Stimulated activated CD4-positive, alpha-beta T cell treated with anti-CD3 and anti-CD28 coated beads, Interleukin-4, amount 100 ng/mL, for 4 hours (primary cell): ENCODE results near the gene TEDC1.

ENCODE experiments used
- DNase-seq, 2 experiments: peaks; one replicate each; pipeline ENCODE4 v3.0.0-alpha.2; 2020

TEDC1 gene

DNA sequence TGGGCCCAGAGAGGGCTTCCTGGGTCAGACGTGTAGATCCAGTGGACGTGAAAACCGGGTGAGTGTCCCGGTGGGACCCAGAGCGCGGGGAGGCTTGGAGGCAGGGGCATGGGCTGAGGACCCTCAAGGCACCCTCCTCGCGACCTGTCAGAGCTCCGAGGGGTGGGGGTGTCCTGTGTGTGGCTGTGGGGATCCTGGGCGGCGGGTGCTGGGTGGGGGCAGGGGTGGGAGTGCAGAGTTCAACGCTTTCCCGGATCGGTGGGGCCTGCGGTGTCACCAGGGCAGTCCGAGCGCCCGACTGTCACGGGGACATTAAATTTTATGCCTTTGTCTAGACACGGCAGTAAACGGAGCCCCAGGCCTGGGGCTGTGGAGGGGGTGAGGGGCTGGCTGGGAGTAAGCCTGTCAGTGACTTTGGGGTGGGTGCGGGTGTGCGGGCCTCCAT lies 36.4 kb downstream of the TEDC1 start:
- no peak for DNase-seq

DNA sequence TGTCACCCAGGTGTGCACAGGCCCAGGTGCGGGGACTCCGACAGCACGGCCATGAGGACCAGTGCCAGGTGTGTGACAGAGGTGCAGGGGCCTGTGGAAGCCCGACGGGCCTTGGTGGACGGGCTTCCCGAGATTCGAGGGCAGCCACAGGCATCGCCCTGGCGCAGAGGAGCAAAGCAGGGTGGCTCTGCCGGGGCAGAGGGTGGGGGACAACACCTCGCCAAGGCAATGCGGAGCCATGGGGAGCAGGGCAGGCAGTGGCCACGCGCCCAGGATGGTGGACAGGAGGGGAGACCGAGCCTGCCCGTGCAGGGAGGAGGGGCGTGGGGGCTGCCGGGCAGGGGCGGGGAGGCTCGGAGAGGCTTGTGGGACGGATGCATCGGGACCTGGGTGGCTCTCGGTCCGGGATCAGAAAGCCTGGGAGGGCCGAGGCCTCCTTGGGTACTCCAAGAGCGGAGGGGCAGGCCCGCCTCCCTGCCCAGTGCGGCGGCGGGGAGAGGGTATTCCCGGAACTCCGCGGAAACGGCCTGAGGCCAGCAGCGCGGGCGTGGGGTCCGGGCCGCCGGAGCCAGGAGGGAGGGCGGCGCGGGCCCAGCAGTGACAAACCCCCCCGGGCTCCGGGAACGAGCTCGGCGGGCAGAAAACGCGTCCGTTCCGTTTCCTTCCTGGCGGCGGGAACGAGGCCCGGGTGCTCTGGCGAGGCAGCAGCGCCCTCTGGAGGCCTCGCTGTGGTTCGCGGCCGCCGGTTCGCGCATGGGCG lies 37.0 kb downstream of the TEDC1 start:
- DNase-seq, result peak; percentile 74 to 84

DNA sequence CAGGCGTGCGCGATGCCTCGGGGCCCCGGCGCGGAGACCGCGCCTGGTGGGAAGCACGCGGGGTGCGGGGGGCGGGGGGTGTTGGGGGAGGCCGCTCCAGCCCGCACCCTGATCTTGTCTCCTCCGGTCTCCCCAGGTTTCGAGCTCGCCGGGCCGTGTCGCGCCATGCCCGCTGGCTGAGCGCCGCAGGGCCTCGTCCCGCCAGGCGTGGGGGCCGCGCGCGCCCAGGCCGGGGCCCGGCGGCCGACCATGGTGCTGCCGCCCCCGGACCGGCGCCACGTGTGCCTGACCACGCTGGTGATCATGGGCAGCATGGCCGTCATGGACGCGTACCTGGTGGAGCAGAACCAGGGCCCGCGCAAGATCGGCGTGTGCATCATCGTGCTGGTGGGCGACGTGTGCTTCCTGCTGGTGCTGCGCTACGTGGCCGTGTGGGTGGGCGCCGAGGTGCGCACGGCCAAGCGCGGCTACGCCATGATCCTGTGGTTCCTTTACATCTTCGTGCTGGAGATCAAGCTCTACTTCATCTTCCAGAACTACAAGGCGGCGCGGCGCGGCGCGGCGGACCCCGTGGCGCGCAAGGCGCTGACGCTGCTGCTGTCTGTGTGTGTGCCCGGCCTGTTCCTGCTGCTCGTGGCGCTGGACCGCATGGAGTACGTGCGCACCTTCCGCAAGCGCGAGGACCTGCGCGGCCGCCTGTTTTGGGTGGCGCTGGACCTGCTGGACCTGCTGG lies 37.7 kb downstream of the TEDC1 start:
- peak; percentile 63 to 81 for DNase-seq

DNA sequence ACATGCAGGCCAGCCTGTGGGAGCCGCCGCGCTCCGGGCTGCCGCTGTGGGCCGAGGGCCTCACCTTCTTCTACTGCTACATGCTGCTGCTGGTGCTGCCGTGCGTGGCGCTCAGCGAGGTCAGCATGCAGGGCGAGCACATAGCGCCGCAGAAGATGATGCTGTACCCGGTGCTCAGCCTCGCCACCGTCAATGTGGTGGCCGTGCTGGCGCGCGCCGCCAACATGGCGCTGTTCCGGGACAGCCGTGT lies 38.2 kb downstream of the TEDC1 start:
- DNase-seq, result no peak

DNA sequence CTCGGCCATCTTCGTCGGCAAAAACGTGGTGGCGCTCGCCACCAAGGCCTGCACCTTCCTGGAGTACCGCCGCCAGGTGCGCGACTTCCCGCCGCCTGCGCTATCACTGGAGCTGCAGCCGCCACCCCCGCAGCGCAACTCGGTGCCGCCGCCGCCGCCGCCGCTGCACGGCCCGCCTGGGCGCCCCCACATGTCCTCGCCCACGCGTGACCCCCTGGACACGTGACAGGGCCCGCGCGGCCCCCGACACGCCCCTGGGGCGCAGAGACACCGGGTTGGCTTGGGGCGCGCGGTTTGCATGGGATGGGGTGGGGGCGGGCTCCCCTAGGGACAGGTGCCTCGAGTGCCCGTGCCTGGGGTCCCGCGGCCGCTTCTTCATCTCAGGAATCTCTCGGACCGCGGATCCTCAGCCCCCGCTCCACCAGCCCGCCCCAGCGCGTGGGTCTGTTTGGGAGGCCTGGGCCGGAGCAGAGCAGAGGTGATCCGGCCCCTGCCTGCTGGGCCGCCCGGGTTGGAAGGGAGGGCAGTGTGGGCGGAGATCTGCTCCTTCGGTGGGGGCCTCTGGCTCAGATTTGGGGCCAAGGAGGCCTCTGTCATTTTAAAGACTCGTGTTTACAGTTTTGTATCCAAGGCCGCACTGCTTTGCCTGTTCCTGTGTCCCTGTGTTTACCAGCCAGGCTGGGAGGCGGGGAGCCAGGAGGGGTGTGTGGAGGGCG lies 38.7 kb downstream of the TEDC1 start:
- peak; percentile 56 to 69 for DNase-seq

DNA sequence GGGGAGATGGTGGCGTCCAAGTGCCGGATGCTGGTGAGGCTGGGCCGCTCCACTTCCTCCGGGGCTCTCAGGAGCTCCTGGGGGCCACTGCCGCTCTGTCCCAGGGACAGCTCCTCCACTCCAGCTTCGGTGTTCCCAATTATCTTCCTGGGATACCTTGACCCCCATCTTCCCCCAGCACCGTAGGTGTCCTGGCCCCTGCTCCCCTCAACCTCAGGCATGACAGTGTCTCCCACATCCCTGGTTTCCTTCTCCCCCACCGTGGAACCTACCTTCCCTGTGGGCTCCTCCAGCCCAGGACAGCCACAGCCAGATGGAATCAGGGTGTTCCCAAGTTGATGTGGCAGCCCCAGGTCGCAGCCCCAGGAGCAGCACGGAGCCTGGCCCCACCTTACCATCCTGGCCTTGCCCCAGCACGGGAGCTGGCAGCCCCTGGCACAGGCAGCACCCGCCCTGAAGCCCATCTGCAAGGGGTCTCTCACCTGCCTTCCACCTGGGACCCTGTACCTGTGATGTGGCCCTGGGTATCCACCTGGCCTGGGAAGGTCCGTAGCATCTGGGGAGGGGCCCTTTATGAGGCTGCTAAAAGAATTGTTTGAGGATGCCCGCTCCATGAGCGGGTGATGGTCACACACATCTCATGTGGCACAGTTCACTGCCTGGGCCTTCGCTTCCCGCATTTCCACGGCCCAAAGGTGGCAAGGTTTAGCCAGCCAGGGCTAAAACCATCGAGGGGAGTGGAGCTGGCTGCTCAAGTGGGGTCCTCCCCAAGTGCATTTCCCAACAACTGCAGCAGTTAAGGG lies 39.4 kb downstream of the TEDC1 start:
- no peak for DNase-seq

DNA sequence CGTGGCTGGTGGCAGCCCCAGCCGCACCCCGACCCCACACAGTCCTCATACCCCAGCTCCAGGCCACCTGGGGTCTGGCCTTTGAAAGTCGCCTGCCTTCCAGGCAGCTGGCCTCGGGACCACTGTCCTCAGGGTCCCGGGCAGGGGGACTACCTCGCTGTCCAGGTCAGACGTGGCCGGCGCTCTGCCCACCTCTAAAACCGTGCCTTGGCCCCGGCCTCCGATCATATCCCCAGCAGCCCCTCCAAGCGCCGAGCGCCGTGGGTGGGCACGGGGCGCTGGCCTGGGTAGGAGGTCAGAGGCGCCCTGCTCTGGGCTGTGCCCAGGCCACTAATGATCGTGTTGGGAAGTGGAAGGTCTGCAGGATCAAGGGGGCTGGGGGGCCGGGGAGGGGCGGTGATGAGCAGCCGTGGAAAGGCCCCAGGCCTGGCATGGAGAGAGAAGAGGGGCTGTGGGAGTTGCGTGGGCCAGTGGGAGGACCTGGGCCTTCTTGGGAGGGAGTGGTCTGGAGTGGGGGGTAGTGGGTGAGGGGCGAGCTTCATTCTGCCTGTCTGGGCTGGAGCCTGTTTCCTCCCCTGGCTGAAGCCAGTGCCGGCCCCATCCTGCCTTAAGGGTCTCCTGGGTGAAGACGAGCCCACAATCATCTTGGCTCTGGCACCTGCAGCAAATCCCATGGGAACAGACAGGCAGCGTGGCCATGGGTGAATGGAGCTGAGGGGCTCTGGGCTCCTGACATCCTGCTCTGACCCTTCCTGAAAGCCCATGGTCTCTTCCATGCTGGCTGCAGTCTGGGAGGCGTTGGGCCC lies 40.2 kb downstream of the TEDC1 start:
- DNase-seq, result no peak

DNA sequence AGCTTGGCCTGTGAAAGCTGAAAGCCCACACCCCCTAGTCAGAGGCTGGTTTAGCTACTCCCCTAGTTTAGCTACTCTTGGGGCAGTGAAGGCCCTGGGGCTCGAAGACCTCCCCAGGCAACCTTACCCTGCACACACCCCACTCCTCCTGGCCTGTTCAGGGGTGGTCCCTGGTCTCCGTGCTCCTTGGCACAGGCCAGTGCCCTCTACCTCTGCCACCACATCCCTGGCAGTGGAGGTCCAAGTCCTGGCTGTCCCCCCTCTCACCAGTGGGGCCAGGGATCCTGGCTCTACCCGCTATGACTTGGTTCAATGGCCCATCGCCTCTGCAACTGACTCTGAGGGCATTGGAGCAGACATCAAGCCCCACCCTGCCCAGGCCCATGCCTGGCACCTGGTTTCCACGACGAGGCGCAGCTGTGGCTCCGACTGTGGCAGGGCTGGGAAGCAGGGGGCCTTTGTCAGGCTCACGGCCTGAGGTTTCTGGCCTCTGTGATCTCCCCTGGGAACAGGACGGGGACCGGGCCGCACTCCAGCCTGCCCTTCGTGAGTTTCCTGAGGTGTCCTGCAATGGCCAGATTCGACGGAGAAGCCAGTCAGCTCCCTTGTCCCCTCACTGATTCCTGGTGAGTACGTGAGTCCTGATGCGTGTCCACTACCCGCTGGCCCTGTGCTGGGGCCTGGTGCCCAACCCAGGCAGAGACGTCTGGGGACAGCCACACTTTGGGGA lies 41.0 kb downstream of the TEDC1 start:
- no peak for DNase-seq

DNA sequence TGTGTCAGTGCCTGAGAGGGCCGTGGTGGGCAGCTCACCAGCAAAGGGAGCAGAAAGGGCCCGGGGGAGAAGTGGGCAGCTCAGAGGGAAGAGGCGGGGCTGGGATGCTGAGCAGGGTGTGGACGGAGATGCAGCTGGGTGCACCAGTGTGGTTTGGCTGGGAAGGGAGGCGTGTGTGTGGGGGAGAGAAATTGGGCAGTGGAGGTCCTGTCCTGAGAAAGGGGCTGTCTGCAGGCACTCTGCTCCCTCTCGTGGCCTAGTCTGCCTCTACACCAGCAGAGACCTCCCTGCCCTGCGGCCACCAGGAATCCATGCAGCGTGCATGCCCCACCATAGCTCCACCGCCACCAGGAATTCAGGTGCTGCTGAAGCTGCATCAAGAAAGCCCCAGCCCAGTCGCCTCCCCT lies 41.7 kb downstream of the TEDC1 start:
- no peak for DNase-seq

DNA sequence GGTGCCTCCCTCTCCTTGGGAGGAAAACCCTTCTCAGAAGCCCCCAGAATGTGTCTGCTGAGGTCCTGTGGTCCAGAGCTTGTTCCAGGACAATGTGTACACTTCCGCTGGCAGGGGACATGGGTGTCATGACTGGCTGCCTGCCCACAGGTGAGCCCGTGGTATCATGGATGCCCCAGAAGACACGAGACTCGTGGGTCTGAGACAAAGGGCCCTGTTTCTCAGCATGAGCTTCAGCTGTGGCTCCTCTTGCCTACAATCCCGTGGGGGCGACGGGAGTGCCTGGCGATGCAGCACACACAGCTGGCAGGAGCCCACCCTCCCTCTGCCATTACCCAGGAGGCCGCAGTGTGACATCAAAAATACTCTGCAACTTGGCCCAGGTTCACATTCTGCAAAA lies 42.3 kb downstream of the TEDC1 start:
- DNase-seq, result no peak

DNA sequence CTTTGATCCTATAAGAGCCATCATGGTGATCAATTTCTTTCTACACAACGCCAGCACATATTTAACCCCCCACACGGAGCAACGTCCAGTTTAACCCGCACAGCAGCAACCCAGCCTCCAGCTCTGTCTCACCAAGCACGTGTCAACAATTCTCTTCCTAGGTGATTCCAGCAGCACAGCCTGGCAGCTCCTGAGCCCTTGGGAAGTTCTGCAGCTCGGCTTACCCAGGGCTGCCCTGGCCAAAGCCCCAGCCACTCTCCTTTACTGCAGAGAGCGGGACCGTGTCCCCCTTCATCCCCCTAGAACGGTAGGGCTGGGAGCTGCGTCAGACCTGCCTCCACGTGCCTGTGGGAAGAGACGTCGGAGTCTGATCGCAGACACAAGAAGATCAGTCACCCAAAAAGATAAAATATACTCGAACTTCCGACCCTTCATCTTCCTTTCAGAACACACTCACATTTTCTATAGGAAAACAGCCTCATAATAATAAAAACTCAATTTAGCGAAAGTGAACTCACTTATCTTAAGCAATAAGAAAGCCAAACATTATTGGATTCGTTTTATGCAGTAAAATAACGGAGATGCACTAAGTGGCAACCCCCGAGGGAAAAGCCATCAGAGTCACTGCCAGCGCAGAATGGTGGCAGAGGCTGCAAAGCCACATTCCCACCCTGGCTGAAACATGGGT lies 42.9 kb downstream of the TEDC1 start:
- DNase-seq, result no peak

DNA sequence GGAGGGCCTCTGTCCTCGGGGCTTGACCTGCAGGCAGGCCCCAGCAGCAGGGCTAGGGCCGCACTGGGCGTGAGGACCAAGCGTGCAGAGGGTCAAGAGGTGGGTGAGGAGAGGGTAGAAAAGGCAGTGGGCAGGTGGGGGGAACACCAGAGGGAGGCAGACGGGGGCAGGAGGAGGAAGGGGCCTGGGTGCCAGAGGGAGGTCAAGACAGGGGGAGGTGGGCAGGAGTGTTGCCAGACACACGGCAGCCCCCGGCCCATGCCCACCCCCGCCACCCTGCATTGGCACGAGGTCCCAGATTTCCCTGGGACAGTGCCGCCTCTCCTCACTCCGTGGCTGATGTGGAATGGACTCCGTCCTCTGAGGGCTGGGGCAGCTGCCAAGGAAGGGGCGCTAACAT lies 43.5 kb downstream of the TEDC1 start:
- DNase-seq, result no peak

DNA sequence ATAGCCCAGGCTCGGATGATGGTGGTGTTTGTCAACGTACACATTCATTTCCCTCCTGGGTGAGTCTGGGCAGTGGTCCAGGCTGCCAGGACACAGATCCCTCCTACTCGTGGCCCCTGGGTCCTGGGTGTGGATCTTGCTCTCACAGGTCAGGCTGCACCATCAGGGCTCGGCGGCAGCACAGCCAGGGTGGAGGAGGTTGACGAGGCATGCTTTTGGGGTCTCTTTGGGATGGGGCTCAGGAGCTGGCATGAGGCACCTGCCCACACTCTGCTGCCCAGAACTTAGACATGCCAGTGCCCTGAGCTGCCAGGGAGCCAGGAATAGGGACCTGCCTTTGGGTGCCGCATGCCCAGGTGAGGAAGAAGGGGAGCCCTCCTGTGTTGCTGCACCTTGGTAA lies 45.0 kb downstream of the TEDC1 start:
- DNase-seq, result no peak

DNA sequence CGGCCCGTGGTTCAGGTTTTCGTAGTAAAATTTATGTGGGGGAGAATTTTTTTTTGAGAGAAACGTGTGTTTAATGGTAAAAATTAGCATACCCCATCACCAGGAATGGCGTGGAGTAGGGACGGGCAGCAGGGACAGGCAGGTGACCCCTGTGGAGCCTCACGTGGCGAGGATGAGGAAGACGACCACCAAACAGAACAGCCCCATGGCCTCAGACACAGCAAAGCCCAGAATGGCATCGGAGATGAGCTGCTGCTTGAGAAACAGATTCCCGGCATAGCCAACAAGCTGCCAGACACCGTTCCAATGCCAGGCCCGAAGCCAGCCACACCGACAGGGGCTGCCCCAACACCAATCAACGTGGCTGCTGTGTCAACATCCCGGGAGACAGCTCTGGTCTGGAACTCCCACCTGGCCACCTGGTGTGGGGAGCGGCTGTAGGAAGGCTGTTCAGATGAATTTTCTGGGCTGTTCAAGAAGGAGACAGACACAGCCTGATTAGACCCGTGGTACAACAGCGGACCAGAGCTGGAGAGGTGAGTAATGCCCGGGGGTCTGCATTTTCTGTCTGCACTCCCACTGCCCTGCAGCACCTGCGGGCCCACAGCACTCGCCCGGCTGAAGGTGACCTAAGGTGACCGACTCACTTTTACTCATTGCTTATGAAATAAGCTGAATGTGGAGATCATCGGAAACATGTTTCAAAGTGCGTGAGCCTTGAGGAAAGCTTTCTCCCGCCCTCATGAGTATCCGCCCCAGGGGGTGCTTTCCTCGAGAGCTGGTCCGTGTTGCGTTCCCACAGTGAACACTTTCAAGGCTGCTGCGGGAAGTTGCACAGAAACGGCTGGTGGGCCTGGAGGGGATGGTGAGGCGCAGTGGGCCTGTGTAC lies 45.9 kb downstream of the TEDC1 start:
- DNase-seq, result no peak

DNA sequence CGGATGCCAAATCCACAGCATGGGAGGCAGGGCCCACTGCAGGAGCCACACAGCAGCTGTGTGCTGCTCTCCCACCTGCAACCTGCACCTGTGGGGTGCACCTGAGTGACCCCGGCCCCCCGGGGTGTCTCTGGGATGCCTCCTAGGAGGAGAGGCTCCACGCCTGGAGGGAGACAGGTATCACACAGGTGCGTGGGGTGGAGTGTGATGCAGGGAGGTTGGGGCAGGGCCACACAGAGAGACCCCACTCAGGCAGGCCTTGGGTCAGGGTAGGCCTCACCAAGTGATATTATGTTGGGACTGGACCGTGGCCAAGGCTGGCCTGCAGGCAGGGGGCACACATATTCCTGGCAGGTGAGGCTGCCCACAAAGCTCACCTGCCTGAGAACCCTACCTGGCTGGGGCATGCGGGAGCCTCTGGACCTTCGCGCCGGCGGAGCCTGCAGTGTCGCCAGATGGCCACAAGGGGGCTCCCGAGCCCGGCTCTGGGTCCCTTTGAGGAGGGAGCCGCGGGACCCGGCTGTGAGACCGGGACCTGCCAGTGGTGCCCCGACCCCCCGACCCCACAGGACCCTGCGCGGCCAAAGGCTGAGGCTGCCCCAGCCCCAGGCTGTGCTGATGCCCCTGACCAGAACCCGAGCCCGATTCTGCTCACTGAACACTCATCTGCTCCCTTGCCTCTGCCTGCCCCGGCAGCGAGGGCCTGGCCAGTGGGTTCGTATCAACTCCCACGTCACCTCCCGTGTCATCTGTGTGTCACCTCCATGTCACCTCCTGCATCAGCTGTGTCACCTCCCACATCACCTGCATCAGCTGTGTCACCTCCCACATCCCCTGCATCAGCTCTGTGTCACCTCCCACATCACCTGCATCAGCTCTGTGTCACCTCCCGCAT lies 46.8 kb downstream of the TEDC1 start:
- peak; percentile 70 to 71 for DNase-seq

DNA sequence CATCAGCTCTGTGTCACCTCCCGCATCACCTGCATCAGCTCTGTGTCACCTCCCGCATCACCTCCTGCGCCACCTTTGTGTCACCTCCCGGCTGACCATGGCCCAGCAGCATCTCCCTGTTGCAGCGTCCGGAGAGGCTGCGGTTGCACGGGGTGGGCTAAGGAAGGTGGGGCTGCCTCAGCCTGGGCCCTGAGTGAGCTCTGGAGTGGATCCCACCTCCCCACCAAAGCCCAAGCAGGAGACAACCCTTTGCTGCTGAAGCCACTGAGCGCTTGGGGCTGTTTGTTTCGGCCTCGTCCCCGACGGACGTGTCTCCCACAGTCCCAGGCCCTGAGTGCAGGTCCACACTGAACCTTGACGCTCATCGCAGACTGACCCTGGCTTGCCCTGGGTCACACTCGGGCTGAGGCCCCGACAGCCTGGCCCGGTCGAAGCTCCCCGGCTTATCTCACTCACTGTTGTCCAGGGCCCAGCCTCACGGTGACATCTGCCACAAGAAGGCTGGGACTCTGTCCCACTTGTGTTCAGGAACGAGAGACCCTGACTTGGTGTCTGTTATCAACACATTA lies 47.5 kb downstream of the TEDC1 start:
- DNase-seq, result no peak

DNA sequence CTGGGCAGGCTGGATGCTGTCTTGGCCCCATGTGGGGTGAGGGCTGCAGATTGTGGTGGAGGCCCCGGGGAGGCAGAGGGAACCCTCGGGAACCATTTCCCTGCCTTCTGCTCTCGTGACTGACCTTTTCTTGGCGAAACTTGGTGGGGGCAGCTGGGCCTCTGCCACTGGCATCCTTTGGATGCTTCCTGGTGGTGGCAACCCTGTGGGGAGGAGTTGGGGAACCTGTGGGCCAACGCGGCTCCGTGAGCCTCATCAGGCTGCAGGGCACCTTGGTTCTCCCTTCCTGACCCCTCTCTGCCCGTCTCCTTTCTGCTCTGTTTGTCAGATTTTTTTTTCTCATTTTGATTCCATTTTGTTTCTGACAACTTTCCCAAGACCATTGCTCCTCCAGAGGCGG lies 49.8 kb downstream of the TEDC1 start:
- no peak for DNase-seq

DNA sequence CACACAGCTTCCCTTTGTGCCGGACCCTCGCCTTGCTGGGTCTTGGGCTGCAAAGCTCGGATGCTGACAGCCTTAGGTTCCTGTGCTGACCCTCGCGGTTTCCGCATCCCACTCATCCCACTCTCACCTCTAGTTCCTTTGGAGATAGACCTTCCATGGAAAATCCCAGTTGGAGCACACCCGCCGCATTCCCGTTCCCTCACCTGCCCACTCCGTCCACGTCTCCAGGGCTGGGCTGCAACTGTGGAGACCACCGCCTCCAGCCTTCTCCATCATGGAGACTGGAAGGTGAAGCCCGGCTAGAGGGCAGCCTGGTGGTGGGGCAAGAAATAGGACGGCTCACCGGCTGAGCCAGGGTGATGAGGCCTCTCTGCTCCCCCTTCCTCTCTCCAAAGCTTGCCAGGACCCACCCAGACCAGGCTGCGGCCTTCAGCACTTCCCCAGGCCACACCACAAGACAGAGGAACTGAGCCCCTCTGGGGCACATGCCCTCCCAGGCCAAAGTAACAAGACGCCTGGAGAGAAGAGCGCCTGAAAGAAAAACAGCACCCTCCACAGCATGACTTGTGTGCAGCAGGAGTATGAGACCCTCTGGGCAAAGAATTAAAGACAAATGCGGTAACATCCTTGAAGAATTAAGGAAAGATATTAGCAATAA lies 50.3 kb downstream of the TEDC1 start:
- DNase-seq, result no peak
